Mesodermal cell (in vitro differentiated cells): Measurements from ENCODE around the gene RAB6A.

Experiments
- H3K27ac ChIP-seq: 2 replicates; pipeline ENCODE4 v1.7.0; 2013; ENCODE audit warnings: mild to moderate bottlenecking, low read depth, low read length, moderate library complexity; ENCODE audit not compliant: severe bottlenecking
- H3K36me3 ChIP-seq: 2 replicates; pipeline ENCODE4 v1.7.1; 2013; ENCODE audit warnings: mild to moderate bottlenecking, low read length, moderate library complexity; ENCODE audit not compliant: control insufficient read depth, insufficient read depth
- H3K4me1 ChIP-seq: one replicate; pipeline ENCODE4 v1.7.1; 2013; ENCODE audit warnings: mild to moderate bottlenecking, low read length; ENCODE audit not compliant: insufficient read depth, control insufficient read depth, poor library complexity, severe bottlenecking
- H3K4me3 ChIP-seq: 2 replicates; pipeline ENCODE4 v1.7.0; 2013; ENCODE audit warnings: low read length, control low read depth, mild to moderate bottlenecking; ENCODE audit not compliant: insufficient read depth, poor library complexity, severe bottlenecking; ENCODE audit errors: extremely low read depth
- H3K9me3 ChIP-seq: 2 replicates; pipeline ENCODE4 v1.7.1; 2013; ENCODE audit warnings: mild to moderate bottlenecking, low read length, moderate library complexity; ENCODE audit not compliant: control insufficient read depth
- WGBS, 2 experiments: methylation state at CpG; one replicate each; pipeline ENCODE4 v1.1.5; 2013; ENCODE audit warnings: missing lambda C conversion rate in 2 of 2; ENCODE audit not compliant: insufficient coverage in 2 of 2; 5-methylcytosine and 5-hydroxymethylcytosine counted together

Gene RAB6A

GRCh38 chr11:73654482-73655021, 106.3 kb downstream of the RAB6A start:
- H3K4me3 ChIP-seq: no peak overlapping the region
- WGBS, 2 experiments: 88 to 95% methylated on average over 7 of the region's 7 CpGs
- H3K36me3 ChIP-seq: no peaks in the 10 kb centered on the region
- no peaks in the 10 kb centered on the region for H3K9me3 ChIP-seq
- no peak overlapping the region for H3K27ac ChIP-seq
- peaks cover 19% of the 10 kb centered on the region for H3K4me1 ChIP-seq

GRCh38 chr11:73653996-73654395, 106.9 kb downstream of the RAB6A start:
- WGBS, 2 experiments: 95 to 98% methylated on average over 3 to 4 of the region's 5 CpGs
- no peaks in the 10 kb centered on the region for H3K9me3 ChIP-seq
- H3K4me1 ChIP-seq: peaks cover 19% of the 10 kb centered on the region
- H3K27ac ChIP-seq: no peak overlapping the region
- no peak overlapping the region for H3K4me3 ChIP-seq
- no peaks in the 10 kb centered on the region for H3K36me3 ChIP-seq

- peak overlapping the region; percentile 76 for H3K27ac ChIP-seq
- H3K9me3 ChIP-seq: no peaks in the 10 kb centered on the region
- 95 to 100% methylated on average over 2 to 6 of the region's 6 CpGs for WGBS, 2 experiments
- H3K36me3 ChIP-seq: no peaks in the 10 kb centered on the region
- peaks cover 23% of the 10 kb centered on the region for H3K4me1 ChIP-seq
- no peak overlapping the region for H3K4me3 ChIP-seq
Observed at GRCh38 chr11:73652856-73653559, 107.9 kb downstream of the RAB6A start.

- H3K27ac ChIP-seq: peak overlapping the region; percentile 76
Observed at GRCh38 chr11:73652046-73652730, 108.7 kb downstream of the RAB6A start.

GRCh38 chr11:73651661-73652045, 109.2 kb downstream of the RAB6A start:
- Histone ChIP-seq H3K27ac (peak overlapping the region; percentile 76), H3K4me3 (no peak overlapping the region), H3K36me3 (no peaks in the 10 kb centered on the region), H3K9me3 (no peaks in the 10 kb centered on the region), H3K4me1 (peaks cover 23% of the 10 kb centered on the region)
- WGBS, 2 experiments: 93 to 98% methylated on average over 5 to 9 of the region's 9 CpGs

More at GRCh38 chr11:73652046-73652730, 108.7 kb downstream of the RAB6A start:
- WGBS, 2 experiments: 38 to 54% methylated on average over 4 of the region's 8 CpGs
- no peak overlapping the region for H3K4me3 ChIP-seq
- H3K36me3 ChIP-seq: no peaks in the 10 kb centered on the region
- H3K9me3 ChIP-seq: no peaks in the 10 kb centered on the region
- H3K4me1 ChIP-seq: peaks cover 23% of the 10 kb centered on the region

- H3K9me3 ChIP-seq: no peaks in the 10 kb centered on the region
- no peaks in the 10 kb centered on the region for H3K36me3 ChIP-seq
- H3K4me1 ChIP-seq: peaks cover 24% of the 10 kb centered on the region
- WGBS, 2 experiments: 94 to 96% methylated on average over 4 of the region's 5 CpGs
- H3K27ac ChIP-seq: peak overlapping the region; percentile 29
- no peak overlapping the region for H3K4me3 ChIP-seq
Observed at GRCh38 chr11:73651252-73651651, 109.6 kb downstream of the RAB6A start.

GRCh38 chr11:73650400-73650799, 110.5 kb downstream of the RAB6A start:
- peaks cover 32% of the 10 kb centered on the region for H3K4me1 ChIP-seq
- no peaks in the 10 kb centered on the region for H3K36me3 ChIP-seq
- WGBS, 2 experiments: 95 to 98% methylated on average over 13 of the region's 14 CpGs
- no peak overlapping the region for H3K27ac ChIP-seq
- no peak overlapping the region for H3K4me3 ChIP-seq
- no peaks in the 10 kb centered on the region for H3K9me3 ChIP-seq

- Histone ChIP-seq H3K9me3 (no peaks in the 10 kb centered on the region), H3K4me3 (no peak overlapping the region), H3K36me3 (no peaks in the 10 kb centered on the region), H3K27ac (no peak overlapping the region), H3K4me1 (peaks cover 38% of the 10 kb centered on the region)
- 78 to 86% methylated on average over 9 of the region's 9 CpGs for WGBS, 2 experiments
Observed at GRCh38 chr11:73649206-73649605, 111.7 kb downstream of the RAB6A start.

- no peaks in the 10 kb centered on the region for H3K9me3 ChIP-seq
- H3K36me3 ChIP-seq: no peaks in the 10 kb centered on the region
- H3K27ac ChIP-seq: no peak overlapping the region
- peaks cover 38% of the 10 kb centered on the region for H3K4me1 ChIP-seq
- WGBS, 2 experiments: 53 to 100% methylated on average over 2 to 5 of the region's 8 CpGs
- H3K4me3 ChIP-seq: no peak overlapping the region
Observed at GRCh38 chr11:73648571-73649046, 112.3 kb downstream of the RAB6A start.

GRCh38 chr11:73648121-73648520, 112.8 kb downstream of the RAB6A start:
- 90 to 94% methylated on average over 8 to 9 of the region's 9 CpGs for WGBS, 2 experiments
- Histone ChIP-seq H3K4me1 (peaks cover 38% of the 10 kb centered on the region), H3K27ac (no peak overlapping the region), H3K36me3 (no peaks in the 10 kb centered on the region), H3K9me3 (no peaks in the 10 kb centered on the region), H3K4me3 (no peak overlapping the region)
